ENCODE results near the gene CA11. TPM values are rescaled to one million over a fixed set of nuclear protein-coding genes. Genes with fewer than 3 reads are reported as not detected.

The CA11 gene
- total and polyA plus RNA-seq, 9 of the 15 experiments (the other 6 are each of a cell fraction or from before 2014, with no cell fraction given), result 2.9 to 19.9 (median 8.3) TPM

- TF ChIP-seq ZNF318 (IDR thresholded peaks at IDR 0.05; ENCODE audit: borderline replicate concordance in 1 of 2, low read depth in 1 of 2), result no peak
- TF ChIP-seq TFAM (CRISPR knock-in tag; conservative IDR thresholded peaks at IDR 0.05), result no peak
- TF ChIP-seq CBFA2T3 (IDR thresholded peaks at IDR 0.05), result peak; percentile 23; the same call in 1 of the 2 replicates
- TF ChIP-seq RBBP5 (IDR thresholded peaks at IDR 0.05; ENCODE audit: borderline replicate concordance, insufficient read depth, low read length, poor library complexity, severe bottlenecking), result peak; percentile 37
- no peak for TF ChIP-seq AFF4 (CRISPR knock-in tag; IDR thresholded peaks at IDR 0.05)
- TF ChIP-seq GTF2A2 (tag; IDR thresholded peaks at IDR 0.05), result no peak
- no peak for TF ChIP-seq MCM2 (IDR thresholded peaks at IDR 0.05; ENCODE audit: low read depth)
- TF ChIP-seq NR1H2 (CRISPR knock-in tag; IDR thresholded peaks at IDR 0.05), result no peak
- no peak for TF ChIP-seq EP300 (IDR thresholded peaks at IDR 0.05; ENCODE audit: low read length)
- TF ChIP-seq ZNF592 (IDR thresholded peaks at IDR 0.05), result peak; percentile 68; the same call in 1 of the 2 replicates
These were observed 8.5 kb upstream of the CA11 start (continued) for GRCh38 chr19:48654299-48655059.

Data from K562 (cell line).